H9 (cell line): Measurements from ENCODE around the gene ENTPD1. TPM values are rescaled to one million over a fixed set of nuclear protein-coding genes. Genes with fewer than 3 reads are reported as not detected.

ENCODE experiments used
- DNase-seq: peaks from one replicate; pipeline ENCODE4 v3.0.0-alpha.2; 2017
- H2AFZ ChIP-seq: one replicate; pipeline ENCODE4 v1.6.1; 2013; ENCODE audit warnings: mild to moderate bottlenecking, low read length, control low read depth, moderate library complexity
- H2AK5ac ChIP-seq: 2 replicates; pipeline ENCODE4 v1.6.1; 2013; ENCODE audit warnings: low read length, control low read depth, mixed read lengths; ENCODE audit not compliant: insufficient read length
- H2BK120ac ChIP-seq: one replicate; pipeline ENCODE4 v1.6.1; 2013; ENCODE audit warnings: low read depth, mild to moderate bottlenecking, low read length, control low read depth, inconsistent platforms; ENCODE audit not compliant: poor library complexity, severe bottlenecking
- H2BK12ac ChIP-seq: 2 replicates; pipeline ENCODE4 v1.6.1; 2013; ENCODE audit warnings: low read length, control low read depth, mixed read lengths, low read depth; ENCODE audit not compliant: insufficient read length
- H2BK15ac ChIP-seq: 2 replicates; pipeline ENCODE4 v1.6.1; 2013; ENCODE audit warnings: low read depth, low read length, control low read depth
- H2BK20ac ChIP-seq: one replicate; pipeline ENCODE4 v1.6.1; 2013; ENCODE audit warnings: low read depth, mild to moderate bottlenecking, low read length, control low read depth, inconsistent platforms; ENCODE audit not compliant: poor library complexity, severe bottlenecking
- H2BK5ac ChIP-seq: 2 replicates; pipeline ENCODE4 v1.6.1; 2013; ENCODE audit warnings: low read length, control low read depth, mixed read lengths; ENCODE audit not compliant: insufficient read length
- H3K14ac ChIP-seq: 2 replicates; pipeline ENCODE4 v1.6.1; 2013; ENCODE audit warnings: low read length, control low read depth; ENCODE audit not compliant: insufficient read depth
- H3K18ac ChIP-seq: 2 replicates; pipeline ENCODE4 v1.6.1; 2013; ENCODE audit warnings: low read depth, mild to moderate bottlenecking, mixed read lengths, low read length, control low read depth; ENCODE audit not compliant: insufficient read length
- H3K23ac ChIP-seq: 2 replicates; pipeline ENCODE4 v1.6.1; 2013; ENCODE audit warnings: low read length, control low read depth, mixed read lengths, low read depth; ENCODE audit not compliant: insufficient read length
- H3K23me2 ChIP-seq: 2 replicates; pipeline ENCODE4 v1.6.1; 2013; ENCODE audit warnings: low read depth, mild to moderate bottlenecking, mixed read lengths, low read length, control low read depth; ENCODE audit not compliant: insufficient read length, poor library complexity, severe bottlenecking
- H3K27ac ChIP-seq: 2 replicates; pipeline ENCODE4 v1.5.1; 2013; ENCODE audit warnings: low read length, control low read depth, mixed read lengths, low read depth; ENCODE audit not compliant: insufficient read length
- H3K27me3 ChIP-seq: 2 replicates; pipeline ENCODE4 v1.6.1; 2013; ENCODE audit warnings: low read length, control low read depth, inconsistent platforms; ENCODE audit not compliant: insufficient read depth
- H3K4ac ChIP-seq: 2 replicates; pipeline ENCODE4 v1.6.1; 2013; ENCODE audit warnings: low read depth, mild to moderate bottlenecking, control low read depth, inconsistent platforms, low read length, moderate library complexity
- H3K4me1 ChIP-seq: 2 replicates; pipeline ENCODE4 v1.6.1; 2013; ENCODE audit warnings: low read length, control low read depth, inconsistent platforms; ENCODE audit not compliant: insufficient read depth
- H3K4me2 ChIP-seq: 2 replicates; pipeline ENCODE4 v1.6.1; 2013; ENCODE audit warnings: low read length, control low read depth, mixed read lengths; ENCODE audit not compliant: insufficient read length, insufficient read depth
- H3K56ac ChIP-seq: 2 replicates; pipeline ENCODE4 v1.6.1; 2013; ENCODE audit warnings: low read depth, mild to moderate bottlenecking, mixed read lengths, low read length, control low read depth; ENCODE audit not compliant: insufficient read length
- H3K79me1 ChIP-seq: 2 replicates; pipeline ENCODE4 v1.6.1; 2013; ENCODE audit warnings: low read depth, mild to moderate bottlenecking, moderate library complexity, low read length, control low read depth, inconsistent platforms; ENCODE audit not compliant: insufficient read depth, poor library complexity, severe bottlenecking
- H3K79me2 ChIP-seq: 2 replicates; pipeline ENCODE4 v1.6.1; 2013; ENCODE audit warnings: low read length, control low read depth, inconsistent platforms; ENCODE audit not compliant: insufficient read depth
- H3K9ac ChIP-seq: 2 replicates; pipeline ENCODE4 v1.6.1; 2013; ENCODE audit warnings: low read length, control low read depth, mixed read lengths; ENCODE audit not compliant: insufficient read length; ENCODE audit errors: extremely low read depth
- H3K9me3 ChIP-seq: one replicate; pipeline ENCODE4 v1.6.1; 2013; ENCODE audit warnings: low read depth, low read length, inconsistent platforms; ENCODE audit not compliant: control insufficient read depth
- H3T11ph ChIP-seq: one replicate; pipeline ENCODE4 v1.6.1; 2013; ENCODE audit warnings: mild to moderate bottlenecking, low read length, control low read depth, inconsistent platforms
- H4K20me1 ChIP-seq: one replicate; pipeline ENCODE4 v1.6.1; 2013; ENCODE audit not compliant: control insufficient read depth, insufficient read length, insufficient read depth
- H4K5ac ChIP-seq: 2 replicates; pipeline ENCODE4 v1.6.1; 2013; ENCODE audit warnings: low read depth, mild to moderate bottlenecking, mixed read lengths, low read length, control low read depth; ENCODE audit not compliant: insufficient read length
- H4K8ac ChIP-seq: replicated peaks from 2 replicates; pipeline ENCODE4 v1.6.1; 2013; ENCODE audit warnings: low read length, control low read depth, mixed read lengths, low read depth; ENCODE audit not compliant: insufficient read length
- H4K91ac ChIP-seq: 2 replicates; pipeline ENCODE4 v1.6.1; 2013; ENCODE audit warnings: low read depth, mild to moderate bottlenecking, moderate library complexity, mixed read lengths, low read length, control low read depth; ENCODE audit not compliant: insufficient read length
- H3K27ac Mint-ChIP-seq, 3 experiments: 2 replicates in 2 of 3; 3 replicates in 1 of 3; pipeline ENCODE4 v1.8.0; 2020 to 2021; ENCODE audit warnings: mixed read lengths in 3 of 3, mild to moderate bottlenecking in 1 of 3, moderate library complexity in 1 of 3
- H3K27me3 Mint-ChIP-seq: 2 replicates; pipeline ENCODE4 v1.8.0; 2021; ENCODE audit warnings: low read depth, mild to moderate bottlenecking, moderate library complexity, mixed read lengths
- H3K36me3 Mint-ChIP-seq, 3 experiments: 2 replicates in 2 of 3; 3 replicates in 1 of 3; pipeline ENCODE4 v1.8.0; 2020 to 2021; ENCODE audit warnings: low read depth in 3 of 3, mixed read lengths in 3 of 3; ENCODE audit not compliant: insufficient read depth in 1 of 3
- H3K4me1 Mint-ChIP-seq, 2 experiments: 2 replicates each; pipeline ENCODE4 v1.8.0; 2020; ENCODE audit warnings: mixed read lengths in 2 of 2
- H3K4me3 Mint-ChIP-seq, 2 experiments: 2 replicates in 1 of 2; 3 replicates in 1 of 2; pipeline ENCODE4 v1.8.0; 2020 to 2021; ENCODE audit warnings: mild to moderate bottlenecking in 2 of 2, mixed read lengths in 2 of 2, moderate library complexity in 1 of 2
- H3K9me3 Mint-ChIP-seq, 2 experiments: 2 replicates in 1 of 2; 3 replicates in 1 of 2; pipeline ENCODE4 v1.8.0; 2020; ENCODE audit warnings: mild to moderate bottlenecking in 2 of 2, mixed read lengths in 2 of 2, moderate library complexity in 1 of 2
- WGBS: extraction: QIAGEN DNeasy Blood & Tissue Kit; methylation state at CpG from one replicate; pipeline ENCODE4 v1.1.7; 2013; ENCODE audit warnings: missing lambda C conversion rate, low lambda C conversion rate, mixed read lengths; ENCODE audit not compliant: insufficient read length; ENCODE audit errors: extremely low coverage; 5-methylcytosine and 5-hydroxymethylcytosine counted together
- total RNA-seq: library from RNA; stranded (reverse); gene quantifications from 2 replicates; pipeline ENCODE4 v1.2.1, GENCODE V29; 2021
- TF ChIP-seq, protein P1 (sequence below): fragments of 200-600 bp; sonication (generic); conservative IDR thresholded peaks from 3 replicates; pipeline ENCODE4 v1.8.0; 2021; ENCODE audit warnings: antibody characterized with exemption, mild to moderate bottlenecking

Gene ENTPD1
- total RNA-seq, 1 experiment from 2014 or later = 1.9 TPM

- no peaks in the 10 kb centered on the region for H3K9me3 ChIP-seq
- no peaks in the 10 kb centered on the region for H3K79me1 ChIP-seq
- no peak overlapping the region for H2AK5ac ChIP-seq
- no peak overlapping the region for H4K91ac ChIP-seq
- H3K36me3 Mint-ChIP-seq = peaks cover 0 to 5% (median 0%) of the 10 kb centered on the region in 3 experiments; a peak in 3 of 7 replicates
- no peak overlapping the region for H4K5ac ChIP-seq
- no peak overlapping the region for H3K14ac ChIP-seq
- H2BK15ac ChIP-seq = no peak overlapping the region
- TF ChIP-seq, protein P1, sequence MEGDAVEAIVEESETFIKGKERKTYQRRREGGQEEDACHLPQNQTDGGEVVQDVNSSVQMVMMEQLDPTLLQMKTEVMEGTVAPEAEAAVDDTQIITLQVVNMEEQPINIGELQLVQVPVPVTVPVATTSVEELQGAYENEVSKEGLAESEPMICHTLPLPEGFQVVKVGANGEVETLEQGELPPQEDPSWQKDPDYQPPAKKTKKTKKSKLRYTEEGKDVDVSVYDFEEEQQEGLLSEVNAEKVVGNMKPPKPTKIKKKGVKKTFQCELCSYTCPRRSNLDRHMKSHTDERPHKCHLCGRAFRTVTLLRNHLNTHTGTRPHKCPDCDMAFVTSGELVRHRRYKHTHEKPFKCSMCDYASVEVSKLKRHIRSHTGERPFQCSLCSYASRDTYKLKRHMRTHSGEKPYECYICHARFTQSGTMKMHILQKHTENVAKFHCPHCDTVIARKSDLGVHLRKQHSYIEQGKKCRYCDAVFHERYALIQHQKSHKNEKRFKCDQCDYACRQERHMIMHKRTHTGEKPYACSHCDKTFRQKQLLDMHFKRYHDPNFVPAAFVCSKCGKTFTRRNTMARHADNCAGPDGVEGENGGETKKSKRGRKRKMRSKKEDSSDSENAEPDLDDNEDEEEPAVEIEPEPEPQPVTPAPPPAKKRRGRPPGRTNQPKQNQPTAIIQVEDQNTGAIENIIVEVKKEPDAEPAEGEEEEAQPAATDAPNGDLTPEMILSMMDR = no peak
- no peak overlapping the region for H3K56ac ChIP-seq
- no peak overlapping the region for H2BK20ac ChIP-seq
- H3K4me1 ChIP-seq = no peaks in the 10 kb centered on the region
- WGBS = no CpG with 5 or more reads among the region's 6 CpGs
- no peak overlapping the region for H2BK5ac ChIP-seq
- H2BK120ac ChIP-seq = no peak overlapping the region
- no peaks in the 10 kb centered on the region; a peak in 1 of 4 replicates for H3K4me1 Mint-ChIP-seq
- H3K4ac ChIP-seq = no peak overlapping the region
- no peaks in the 10 kb centered on the region; the same call in 1 of the 2 replicates for H3K79me2 ChIP-seq
- H2BK12ac ChIP-seq = no peak overlapping the region
- DNase-seq = no peak
- H4K8ac ChIP-seq = no peak overlapping the region
- H3K27ac ChIP-seq = no peak overlapping the region
- H3T11ph ChIP-seq = no peak overlapping the region
- no peak overlapping the region for H3K9ac ChIP-seq
- no peak overlapping the region for H3K27ac Mint-ChIP-seq
- no peak overlapping the region for H3K23ac ChIP-seq
- H3K27me3 ChIP-seq = no peaks in the 10 kb centered on the region
- H3K23me2 ChIP-seq = no peaks in the 10 kb centered on the region
- no peaks in the 10 kb centered on the region for H4K20me1 ChIP-seq
- H3K27me3 Mint-ChIP-seq = no peaks in the 10 kb centered on the region
- H3K4me2 ChIP-seq = no peak overlapping the region
- no peaks in the 10 kb centered on the region for H3K9me3 Mint-ChIP-seq
- no peak overlapping the region for H3K4me3 Mint-ChIP-seq
- H2AFZ ChIP-seq = no peak overlapping the region
- H3K18ac ChIP-seq = no peak overlapping the region
Observed at GRCh38 chr10:95865814-95866466, 110.0 kb downstream of the ENTPD1 start.
